Middle frontal gyrus (tissue), 1 donor: ENCODE results near the gene SLC2A4.
A peak's percentile ranks its signal among the peaks of the same experiment; 100 is the strongest.

Source experiments
- DNase-seq: peaks from one replicate; pipeline ENCODE4 v3.0.0-alpha.2; 2015; ENCODE audit warnings: low spot score; ENCODE audit errors: extremely low spot score

SLC2A4 gene

DNA sequence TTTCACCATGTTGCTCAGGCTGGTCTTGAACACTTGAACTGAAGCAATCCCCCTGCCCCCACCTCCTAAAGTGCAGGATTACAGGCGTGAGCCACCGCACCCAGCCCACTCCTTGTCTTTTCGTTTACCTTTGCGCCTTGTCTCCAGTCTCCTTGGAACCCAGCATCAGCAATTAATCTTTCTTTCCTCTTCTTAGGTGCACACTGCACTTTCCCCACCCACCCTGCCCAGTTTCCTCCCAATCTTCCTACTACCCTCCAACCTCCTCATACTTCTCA lies 17.8 kb upstream of the SLC2A4 start:
- no peak for DNase-seq

DNA sequence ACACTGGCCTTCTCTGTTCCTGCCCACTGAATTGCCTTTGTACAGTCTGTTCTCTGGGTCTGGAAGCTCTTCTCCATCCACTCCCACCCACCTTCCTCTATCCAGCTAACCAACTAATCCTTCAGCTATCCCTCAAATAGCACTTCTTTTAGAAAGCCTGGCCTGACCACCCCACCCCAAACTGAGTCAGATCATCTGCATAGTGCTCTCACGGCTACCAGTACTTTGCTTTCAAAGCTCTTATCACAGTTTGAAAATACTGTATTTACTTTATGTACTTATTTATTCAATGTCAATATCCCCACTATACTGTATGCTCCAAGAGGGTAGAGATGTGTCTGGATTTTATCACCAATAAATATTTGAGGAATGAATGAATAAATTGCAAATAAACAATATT lies 14.7 kb upstream of the SLC2A4 start:
- DNase-seq: no peak

GRCh38 chr17:7279448-7279847 lies 2.1 kb upstream of the SLC2A4 start:
- no peak for DNase-seq

DNA sequence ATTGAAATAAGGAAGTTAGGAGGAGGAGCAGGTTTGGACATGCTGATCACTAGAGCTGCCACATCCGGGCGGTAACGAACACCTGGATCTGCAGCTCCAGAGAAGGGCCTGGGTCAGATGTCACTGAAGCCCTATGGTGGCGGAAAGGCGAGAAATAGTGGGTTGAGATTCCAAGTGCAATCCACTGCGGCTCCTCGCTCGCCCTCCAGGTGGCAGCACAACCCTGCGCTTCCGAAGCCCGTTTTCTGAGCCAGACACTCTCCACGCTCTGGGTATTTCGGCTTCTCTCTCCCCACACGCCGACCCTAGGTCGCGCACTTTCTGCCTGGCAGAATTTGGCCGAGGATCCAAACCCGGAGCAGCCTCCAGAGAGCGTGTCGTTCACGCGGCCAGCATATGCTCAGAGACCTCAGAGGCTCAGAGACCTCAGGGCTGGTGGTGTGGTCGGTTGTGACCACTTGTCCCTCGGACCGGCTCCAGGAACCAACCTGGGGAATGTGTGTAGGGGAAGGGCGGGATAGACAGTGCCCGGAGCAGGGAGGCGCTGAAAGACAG lies 922 bp upstream of the SLC2A4 start:
- DNase-seq: peak; percentile 44

DNA sequence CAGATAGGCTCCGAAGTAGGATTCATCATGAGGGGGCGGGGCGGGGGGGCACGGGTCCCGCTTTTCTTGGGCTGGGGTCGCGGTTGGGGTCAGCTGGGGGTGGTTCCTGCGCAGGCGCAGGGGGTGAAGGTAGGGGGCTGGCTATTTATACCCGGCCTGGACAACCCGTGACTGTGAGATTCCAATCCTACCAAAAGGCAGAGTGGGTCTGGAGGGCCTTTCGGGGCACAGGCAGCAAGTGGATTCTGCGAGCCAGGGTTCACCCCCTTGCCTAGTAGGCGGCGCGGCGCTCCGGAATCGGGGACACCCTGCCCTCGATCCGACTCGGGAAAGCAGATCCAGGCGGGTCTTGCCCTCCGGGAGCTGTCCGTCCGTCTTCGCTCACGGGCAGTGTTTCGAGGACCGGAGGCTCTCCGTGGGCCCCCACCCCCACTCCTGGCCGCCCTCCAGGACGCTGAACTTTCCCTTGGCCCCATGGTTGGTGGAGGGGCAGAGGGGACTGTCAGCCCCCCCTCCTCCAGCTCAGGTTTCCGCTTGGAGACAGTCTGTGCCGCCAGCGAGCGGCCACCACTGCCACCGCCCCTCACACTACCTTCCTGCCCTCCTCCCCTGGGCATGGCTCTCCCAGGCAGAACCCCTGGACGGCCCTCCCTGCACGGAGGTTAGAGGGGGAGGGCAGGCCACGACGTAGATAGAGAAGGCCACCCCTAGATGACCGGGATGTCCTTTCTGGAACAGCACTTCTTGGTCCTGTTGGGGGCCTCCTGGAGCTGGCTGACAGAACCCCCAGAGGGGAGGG lies 634 bp downstream of the SLC2A4 start:
- DNase-seq: no peak

DNA sequence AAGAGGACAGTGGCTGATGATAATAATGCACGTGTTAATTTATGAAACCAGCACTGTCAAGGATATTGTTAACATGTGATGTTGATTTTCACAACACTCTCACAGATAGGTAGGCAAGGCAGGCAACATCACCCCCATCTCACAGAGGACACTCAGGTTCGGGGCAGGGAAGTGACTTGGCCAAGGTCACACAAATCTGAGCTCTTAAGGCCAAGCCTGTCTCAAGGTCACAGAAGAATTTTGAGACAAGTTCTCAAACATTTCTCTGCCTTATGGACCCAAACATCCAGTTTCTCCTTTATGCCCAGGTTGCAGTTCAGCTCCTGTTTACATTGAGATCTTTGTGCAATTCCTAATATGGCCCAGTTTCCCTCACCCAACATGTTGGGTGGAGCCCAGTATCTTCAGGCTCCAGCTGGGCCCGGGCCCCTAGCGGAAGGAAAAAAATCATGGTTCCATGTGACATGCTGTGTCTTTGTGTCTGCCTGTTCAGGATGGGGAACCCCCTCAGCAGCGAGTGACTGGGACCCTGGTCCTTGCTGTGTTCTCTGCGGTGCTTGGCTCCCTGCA lies 1.3 kb downstream of the SLC2A4 start:
- no peak for DNase-seq

DNA sequence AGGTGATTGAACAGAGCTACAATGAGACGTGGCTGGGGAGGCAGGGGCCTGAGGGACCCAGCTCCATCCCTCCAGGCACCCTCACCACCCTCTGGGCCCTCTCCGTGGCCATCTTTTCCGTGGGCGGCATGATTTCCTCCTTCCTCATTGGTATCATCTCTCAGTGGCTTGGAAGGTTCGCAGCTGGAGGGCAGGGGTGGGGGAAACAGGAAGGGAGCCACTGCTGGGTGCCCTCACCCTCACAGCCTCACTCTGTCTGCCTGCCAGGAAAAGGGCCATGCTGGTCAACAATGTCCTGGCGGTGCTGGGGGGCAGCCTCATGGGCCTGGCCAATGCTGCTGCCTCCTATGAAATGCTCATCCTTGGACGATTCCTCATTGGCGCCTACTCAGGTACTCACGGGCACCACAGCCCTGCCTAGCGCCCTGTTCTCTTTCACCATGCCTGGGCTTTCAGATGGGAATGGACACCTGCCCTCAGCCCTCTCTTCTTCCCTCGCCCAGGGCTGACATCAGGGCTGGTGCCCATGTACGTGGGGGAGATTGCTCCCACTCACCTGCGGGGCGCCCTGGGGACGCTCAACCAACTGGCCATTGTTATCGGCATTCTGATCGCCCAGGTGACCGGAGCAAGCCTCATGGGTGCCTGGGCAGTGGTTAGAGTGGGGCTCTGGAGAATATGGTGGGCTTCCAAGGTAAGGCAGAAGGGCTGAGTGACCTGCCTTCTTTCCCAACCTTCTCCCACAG lies 2.1 kb downstream of the SLC2A4 start:
- DNase-seq: no peak

DNA sequence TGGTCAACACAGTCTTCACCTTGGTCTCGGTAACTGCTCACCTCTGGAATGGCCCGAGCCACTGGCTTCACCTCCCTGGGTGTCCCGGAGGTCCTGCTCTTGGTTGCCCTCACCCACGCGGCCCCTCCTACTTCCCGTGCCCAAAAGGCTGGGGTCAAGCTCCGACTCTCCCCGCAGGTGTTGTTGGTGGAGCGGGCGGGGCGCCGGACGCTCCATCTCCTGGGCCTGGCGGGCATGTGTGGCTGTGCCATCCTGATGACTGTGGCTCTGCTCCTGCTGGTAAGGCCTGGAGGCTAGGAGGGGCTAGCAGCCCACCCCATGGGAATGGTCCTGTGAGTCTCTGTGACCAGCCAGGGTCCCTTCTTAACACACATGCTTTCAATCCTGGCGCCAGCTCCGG lies 3.4 kb downstream of the SLC2A4 start:
- no peak for DNase-seq

DNA sequence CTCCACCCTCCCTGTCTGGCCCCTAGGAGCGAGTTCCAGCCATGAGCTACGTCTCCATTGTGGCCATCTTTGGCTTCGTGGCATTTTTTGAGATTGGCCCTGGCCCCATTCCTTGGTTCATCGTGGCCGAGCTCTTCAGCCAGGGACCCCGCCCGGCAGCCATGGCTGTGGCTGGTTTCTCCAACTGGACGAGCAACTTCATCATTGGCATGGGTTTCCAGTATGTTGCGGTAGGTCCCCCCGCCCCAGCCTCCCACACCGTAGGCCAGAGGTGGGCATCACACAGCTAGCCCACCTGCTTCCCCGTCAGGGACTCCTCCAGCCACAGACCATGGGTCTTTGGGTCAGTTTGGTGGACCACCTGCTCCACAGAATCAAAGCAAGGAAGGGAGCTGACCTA lies 4.2 kb downstream of the SLC2A4 start:
- DNase-seq: no peak

DNA sequence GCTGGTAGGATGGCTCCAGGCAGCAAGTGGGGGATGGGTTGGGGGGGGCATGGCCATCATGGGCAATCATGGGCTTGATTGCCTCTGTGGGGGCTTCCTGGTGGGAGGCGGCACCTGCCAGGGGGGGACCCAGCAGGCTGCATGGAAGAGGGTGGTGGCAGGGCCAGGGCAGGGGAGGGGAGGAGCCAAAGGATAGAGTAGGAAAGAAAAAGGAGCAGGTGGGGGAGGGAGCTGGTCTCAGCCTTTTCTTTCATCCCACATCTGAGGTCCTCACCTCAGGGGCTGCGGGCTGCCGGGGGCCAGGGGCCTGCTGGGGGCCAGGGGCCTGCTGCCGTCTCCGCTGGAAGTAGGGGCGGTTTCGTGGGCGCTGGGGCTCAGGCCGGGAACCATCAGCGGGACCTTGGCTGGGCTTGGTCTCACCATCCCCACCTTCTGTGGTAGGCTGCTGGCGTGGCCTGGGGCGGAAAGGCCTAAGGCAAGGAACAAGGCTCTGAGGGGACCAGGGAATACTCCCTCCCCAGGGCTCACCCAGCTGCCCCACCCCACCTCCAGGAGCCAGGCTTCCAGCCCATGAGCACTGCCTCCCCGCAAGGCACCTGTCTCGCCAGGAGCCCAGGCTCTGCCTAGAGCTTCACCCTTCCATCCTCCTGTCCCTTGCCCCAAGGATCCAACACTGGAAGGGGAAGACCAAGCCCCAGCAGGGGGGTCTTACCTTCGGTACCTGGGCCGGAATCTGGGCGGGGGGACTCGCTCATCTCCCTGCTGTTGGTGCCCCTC lies 7.9 kb downstream of the SLC2A4 start:
- no peak for DNase-seq

DNA sequence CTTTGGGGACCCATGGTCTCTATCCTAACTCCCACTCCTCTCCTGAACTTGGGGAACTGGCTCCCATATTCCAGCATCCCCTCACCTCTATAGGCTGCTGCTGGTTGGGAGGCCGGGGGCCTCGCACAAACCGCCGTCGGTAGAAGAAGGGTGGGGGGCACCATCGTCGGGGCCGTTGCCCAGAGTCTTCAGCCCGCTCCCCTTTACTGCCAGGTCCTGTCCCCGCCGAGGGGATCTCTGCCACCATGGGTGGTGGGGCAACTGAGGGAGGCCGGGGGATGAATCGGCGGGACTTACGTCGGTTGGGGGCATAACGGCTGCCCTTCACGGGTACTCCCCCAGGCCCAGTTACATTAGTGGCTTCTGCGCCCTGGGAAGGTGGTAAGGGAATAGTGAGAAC lies 8.6 kb downstream of the SLC2A4 start:
- DNase-seq: no peak

GRCh38 chr17:7290685-7291084 lies 9.2 kb downstream of the SLC2A4 start:
- DNase-seq: no peak

DNA sequence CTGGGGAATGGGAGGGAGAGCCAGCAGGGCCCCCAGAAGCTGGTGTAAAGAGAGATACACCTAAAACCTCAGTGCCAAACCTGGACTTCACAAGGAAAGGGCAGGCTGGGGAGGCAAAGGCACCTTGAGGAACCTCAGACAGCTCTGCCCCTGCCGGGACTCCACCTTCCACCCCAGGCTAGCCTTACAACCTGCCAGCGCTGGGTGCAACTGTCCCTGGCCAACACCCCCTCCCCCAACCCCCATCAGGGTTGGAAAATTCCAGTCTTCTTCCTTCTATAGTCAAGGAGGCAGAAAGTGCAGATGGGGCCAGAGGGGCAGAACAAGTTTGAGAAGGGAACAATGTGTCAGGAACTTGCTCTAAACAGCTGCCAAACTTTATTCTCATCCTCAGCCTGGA lies 10.7 kb downstream of the SLC2A4 start:
- no peak for DNase-seq

- DNase-seq: no peak
Observed at GRCh38 chr17:7292729-7293128, 11.2 kb downstream of the SLC2A4 start.

- DNase-seq: no peak
Observed at GRCh38 chr17:7293159-7293558, 11.6 kb downstream of the SLC2A4 start.

- DNase-seq: no peak
Observed at GRCh38 chr17:7293816-7294613, 12.5 kb downstream of the SLC2A4 start.

GRCh38 chr17:7294614-7295153 lies 13.2 kb downstream of the SLC2A4 start, which contains the start of gene YBX2:
Gene YBX2, minus strand, starts transcription at chr17:7294639. Its CDS starts 139 bp downstream, at chr17:7294500.
- DNase-seq: no peak

- DNase-seq: no peak
Observed at GRCh38 chr17:7295230-7296180, 14.0 kb downstream of the SLC2A4 start.

GRCh38 chr17:7296189-7296861 lies 14.8 kb downstream of the SLC2A4 start:
- DNase-seq: peak; percentile 71
